ENCODE results near the gene CARD10. TPM values are rescaled to one million over a fixed set of nuclear protein-coding genes. Genes with fewer than 3 reads are reported as not detected.

Gene CARD10
- total RNA-seq, 1 experiment from 2014 or later: 63.9 TPM

DNA sequence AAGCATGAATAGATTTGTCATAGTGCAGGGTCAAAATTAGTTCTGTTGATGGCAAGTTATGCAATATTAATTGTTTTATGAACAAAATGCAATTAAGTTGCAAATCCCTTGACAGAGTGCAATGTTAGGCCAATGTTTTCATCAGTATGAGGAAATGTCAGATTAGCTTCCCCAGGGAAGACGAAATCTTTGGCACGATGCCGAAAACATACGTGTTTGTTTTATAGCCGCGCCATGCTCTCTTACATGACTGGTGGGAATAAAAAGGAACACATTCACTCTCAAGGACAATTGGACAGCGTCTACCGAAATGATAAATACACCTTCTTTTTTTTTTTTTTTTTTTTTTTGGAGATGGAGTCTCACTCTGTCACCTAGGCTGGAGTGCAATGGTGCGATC is 60.0 kb downstream of the CARD10 start:
- no TSS peak for BruUV-seq (replicated peaks)
- POLR2A ChIA-PET (ENCODE audit: unreplicated experiment): no interaction called here
- intact Hi-C loops (cut with micrococcal nuclease; ENCODE audit: unreplicated experiment): loop anchor here (5.0 to 10.0 kb wide), 5 partner anchors 108 to 677 kb away; no protein-coding TSS in a partner anchor
- peaks cover 20% of the 10 kb centered on the region for H3F3A ChIP-seq (ENCODE audit: insufficient read depth, low read depth)
- H2AFZ ChIP-seq: no peak overlapping the region
- TF ChIP-seq, protein P1, sequence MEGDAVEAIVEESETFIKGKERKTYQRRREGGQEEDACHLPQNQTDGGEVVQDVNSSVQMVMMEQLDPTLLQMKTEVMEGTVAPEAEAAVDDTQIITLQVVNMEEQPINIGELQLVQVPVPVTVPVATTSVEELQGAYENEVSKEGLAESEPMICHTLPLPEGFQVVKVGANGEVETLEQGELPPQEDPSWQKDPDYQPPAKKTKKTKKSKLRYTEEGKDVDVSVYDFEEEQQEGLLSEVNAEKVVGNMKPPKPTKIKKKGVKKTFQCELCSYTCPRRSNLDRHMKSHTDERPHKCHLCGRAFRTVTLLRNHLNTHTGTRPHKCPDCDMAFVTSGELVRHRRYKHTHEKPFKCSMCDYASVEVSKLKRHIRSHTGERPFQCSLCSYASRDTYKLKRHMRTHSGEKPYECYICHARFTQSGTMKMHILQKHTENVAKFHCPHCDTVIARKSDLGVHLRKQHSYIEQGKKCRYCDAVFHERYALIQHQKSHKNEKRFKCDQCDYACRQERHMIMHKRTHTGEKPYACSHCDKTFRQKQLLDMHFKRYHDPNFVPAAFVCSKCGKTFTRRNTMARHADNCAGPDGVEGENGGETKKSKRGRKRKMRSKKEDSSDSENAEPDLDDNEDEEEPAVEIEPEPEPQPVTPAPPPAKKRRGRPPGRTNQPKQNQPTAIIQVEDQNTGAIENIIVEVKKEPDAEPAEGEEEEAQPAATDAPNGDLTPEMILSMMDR (conservative IDR thresholded peaks at IDR 0.05): no peak
- no peak for TF ChIP-seq EZH2 (IDR thresholded peaks at IDR 0.05; ENCODE audit: low read depth)
- H4K20me1 ChIP-seq (ENCODE audit: insufficient read depth): no peaks in the 10 kb centered on the region
- H3K9me2 ChIP-seq (ENCODE audit: insufficient read depth): no peaks in the 10 kb centered on the region
- H3K27ac ChIP-seq: no peak overlapping the region
- H3K4me2 ChIP-seq: no peak overlapping the region
- H3K4me3 ChIP-seq: no peak overlapping the region
- no peaks in the 10 kb centered on the region for H3K36me3 ChIP-seq (ENCODE audit: low read depth)
- CTCF ChIA-PET: interaction anchor here (0.7 kb wide), 3 partner anchors 57 to 1081 kb away, joined by 3 to 14 read pairs (median 5); no protein-coding TSS in a partner anchor
- H3K27me3 ChIP-seq (ENCODE audit: insufficient read depth, low read depth): no peaks in the 10 kb centered on the region
- no peak for DNase-seq
- no peaks in the 10 kb centered on the region for H3K79me2 ChIP-seq (ENCODE audit: low read depth)
- peaks cover 26% of the 10 kb centered on the region for H3K4me1 ChIP-seq (replicated peaks; ENCODE audit: insufficient read depth)
- H3K9me3 ChIP-seq (ENCODE audit: insufficient read depth, low read depth): no peaks in the 10 kb centered on the region

DNA sequence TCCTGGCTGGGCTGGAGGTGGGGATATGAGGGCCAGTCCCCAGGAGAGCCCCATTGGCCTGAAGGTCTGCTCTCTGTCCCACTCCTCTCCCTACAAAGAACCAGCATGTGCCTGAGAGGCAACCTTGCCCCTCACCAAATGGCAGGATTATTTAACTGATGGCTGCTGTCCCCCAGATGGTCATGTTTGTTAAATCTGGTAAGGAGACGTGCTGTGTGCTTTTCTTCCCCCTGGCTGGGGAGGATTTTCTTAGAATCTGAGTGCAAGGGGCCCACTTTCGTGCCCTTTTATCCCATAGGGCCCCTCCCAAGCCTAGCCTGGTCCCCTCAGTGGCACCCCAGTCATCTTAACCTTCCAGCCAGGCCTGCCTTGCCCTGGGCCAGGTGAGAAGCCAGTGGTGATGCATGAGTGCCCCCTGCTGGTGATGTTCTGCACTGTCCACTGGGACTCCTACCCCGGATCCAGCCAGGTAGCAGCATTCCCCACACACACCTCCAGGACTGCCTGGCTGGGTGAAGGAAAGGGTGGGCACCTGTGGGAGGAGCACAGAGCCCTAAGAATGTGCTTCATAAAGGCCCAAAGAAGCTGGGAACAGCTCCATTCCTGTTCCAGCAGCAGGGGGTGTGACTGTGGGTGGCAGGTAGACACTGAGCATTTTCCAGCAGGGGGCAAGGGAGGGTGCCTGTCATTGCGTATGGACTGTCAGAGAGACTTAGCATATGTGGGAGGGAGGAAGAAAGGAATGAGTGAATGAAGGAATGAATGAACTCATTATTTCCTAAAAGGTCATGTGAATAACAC is 61.9 kb downstream of the CARD10 start:
- no TSS peak for BruUV-seq (replicated peaks)
- H3K27ac ChIP-seq: no peak overlapping the region
- CTCF ChIA-PET: interaction anchor here (0.5 to 3.5 kb wide), 7 partner anchors 11 to 566 kb away, joined by 3 to 33 read pairs (median 3); no protein-coding TSS in a partner anchor

DNA sequence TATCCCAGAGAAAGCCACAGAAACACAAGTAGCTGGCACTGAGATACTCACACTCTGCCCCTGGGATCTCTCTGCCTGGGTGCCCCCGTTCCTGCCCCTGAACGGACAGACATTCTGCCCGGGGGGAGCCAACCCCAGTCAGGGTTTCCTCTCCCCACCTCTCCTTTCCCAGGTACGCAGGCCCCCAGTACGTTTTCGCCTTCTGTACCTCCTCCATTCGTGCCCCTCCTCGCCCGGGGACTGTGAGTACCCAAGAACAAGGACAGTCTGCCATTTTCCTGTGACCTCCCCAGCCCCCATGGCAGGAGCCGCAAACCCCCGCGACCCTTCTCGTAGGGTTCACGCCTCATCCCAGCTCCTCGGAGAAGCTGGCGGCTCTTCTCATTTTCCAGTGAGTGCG is 62.9 kb downstream of the CARD10 start:
- intact Hi-C loops (cut with micrococcal nuclease; ENCODE audit: unreplicated experiment): loop anchor here (2.0 to 10.0 kb wide), 6 partner anchors 44 to 674 kb away; no protein-coding TSS in a partner anchor
- Histone ChIP-seq H3K27ac (no peak overlapping the region), H3K79me2 (ENCODE audit: low read depth) (no peaks in the 10 kb centered on the region), H3K36me3 (ENCODE audit: low read depth) (no peaks in the 10 kb centered on the region), H3K9me2 (ENCODE audit: insufficient read depth) (no peaks in the 10 kb centered on the region), H3K4me2 (no peak overlapping the region), H3K9me3 (ENCODE audit: insufficient read depth, low read depth) (no peaks in the 10 kb centered on the region), H3K27me3 (ENCODE audit: insufficient read depth, low read depth) (no peaks in the 10 kb centered on the region), H3K4me1 (replicated peaks; ENCODE audit: insufficient read depth) (peaks cover 27% of the 10 kb centered on the region), H4K20me1 (ENCODE audit: insufficient read depth) (no peaks in the 10 kb centered on the region), H3K4me3 (no peak overlapping the region), H3F3A (ENCODE audit: insufficient read depth, low read depth) (peaks cover 20% of the 10 kb centered on the region), H2AFZ (no peak overlapping the region)
- CTCF ChIA-PET: interaction anchor here (0.6 to 3.5 kb wide), 4 partner anchors 32 to 196 kb away, joined by 3 to 33 read pairs (median 3); no protein-coding TSS in a partner anchor
- POLR2A ChIA-PET (ENCODE audit: unreplicated experiment): no interaction called here
- BruUV-seq (replicated peaks): no TSS peak
- TF ChIP-seq, protein P1 (conservative IDR thresholded peaks at IDR 0.05): no peak
- no peak for TF ChIP-seq EZH2 (IDR thresholded peaks at IDR 0.05; ENCODE audit: low read depth)
- no peak for DNase-seq

More for the DNA sequence above, 61.9 kb downstream of the CARD10 start:
- Histone ChIP-seq H4K20me1 (ENCODE audit: insufficient read depth) (no peaks in the 10 kb centered on the region), H3K27me3 (ENCODE audit: insufficient read depth, low read depth) (no peaks in the 10 kb centered on the region), H3K4me1 (replicated peaks; ENCODE audit: insufficient read depth) (peaks cover 27% of the 10 kb centered on the region), H3K9me2 (ENCODE audit: insufficient read depth) (no peaks in the 10 kb centered on the region), H3K79me2 (ENCODE audit: low read depth) (no peaks in the 10 kb centered on the region), H2AFZ (no peak overlapping the region), H3K4me2 (no peak overlapping the region), H3K36me3 (ENCODE audit: low read depth) (no peaks in the 10 kb centered on the region), H3K4me3 (no peak overlapping the region), H3K9me3 (ENCODE audit: insufficient read depth, low read depth) (no peaks in the 10 kb centered on the region), H3F3A (ENCODE audit: insufficient read depth, low read depth) (peaks cover 20% of the 10 kb centered on the region)
- POLR2A ChIA-PET (ENCODE audit: unreplicated experiment): no interaction called here
- DNase-seq: peak; percentile 61 to 92
- no peak for TF ChIP-seq EZH2 (IDR thresholded peaks at IDR 0.05; ENCODE audit: low read depth)
- TF ChIP-seq, protein P1 (conservative IDR thresholded peaks at IDR 0.05): peak; percentile 100
- intact Hi-C loops (cut with micrococcal nuclease; ENCODE audit: unreplicated experiment): loop anchor here (1.0 to 10.0 kb wide), 9 partner anchors 44 to 675 kb away; no protein-coding TSS in a partner anchor
